Measurements from ENCODE around the gene TNS4. TPM values are rescaled to one million over a fixed set of nuclear protein-coding genes. Genes with fewer than 3 reads are reported as not detected.
A peak's percentile ranks its signal among the peaks of the same experiment; 100 is the strongest.

TNS4 gene
- total and polyA plus RNA-seq, 7 experiments from 2014 or later, result 1.2 to 10.3 (median 1.3) TPM; not detected in 4

DNA sequence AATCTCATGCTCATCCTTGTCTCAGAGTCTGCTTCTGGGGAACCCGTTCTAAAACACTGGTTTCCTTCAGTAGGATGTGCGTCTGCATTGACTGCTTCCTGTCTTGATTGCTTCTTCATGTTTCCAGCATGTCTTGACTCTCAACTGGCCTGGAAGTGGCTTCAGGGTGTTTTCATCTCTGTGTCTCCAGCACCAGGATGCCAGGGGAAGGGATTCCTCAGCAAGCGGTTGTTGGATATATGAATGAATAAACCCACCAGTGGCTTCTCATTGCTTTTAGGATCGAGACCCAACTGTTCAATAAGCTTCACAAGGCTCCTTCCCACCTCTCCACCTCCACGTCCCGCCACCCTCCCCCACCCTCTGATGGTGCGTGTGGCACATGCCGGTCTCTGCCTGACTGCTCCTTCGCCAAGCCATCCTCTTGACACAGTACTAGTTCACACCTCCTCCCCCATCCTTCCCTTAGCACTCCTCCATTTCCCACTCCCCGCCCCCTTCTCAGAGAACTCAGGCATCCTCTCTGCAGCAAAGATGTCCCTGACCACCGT lies 14.1 kb upstream of the TNS4 start:
- no peaks in the 10 kb centered on the region for H3K27me3 ChIP-seq (ENCODE audit: control insufficient read depth in 2 of 2, insufficient read depth in 2 of 2, low read length in 2 of 2)
- ChIA-PET POLR2A (interaction anchor here (0.7 to 2.1 kb wide), 3 partner anchors 11 to 25 kb away, joined by 3 to 10 read pairs (median 3); no protein-coding TSS in a partner anchor), CTCF (interaction anchor here (0.7 to 0.9 kb wide), 2 partner anchors 14 to 118 kb away, joined by 4 to 6 read pairs; partner anchors contain the start of gene TNS4)
- H3K4me3 ChIP-seq (ENCODE audit: low read length), result peak overlapping the region; percentile 53
- H3K4me1 Mint-ChIP-seq, result peaks cover 33 to 66% (median 63%) of the 10 kb centered on the region in 7 donors
- H3K4me1 ChIP-seq (ENCODE audit: control insufficient read depth in 2 of 2, insufficient read depth in 2 of 2, low read length in 2 of 2), result peaks cover 47 to 55% of the 10 kb centered on the region in 2 donors
- DNase-seq (peak in 6 of 9 donors; percentile 55 to 74 (median 70)), ATAC-seq (peak; percentile 60)
- H3K27ac ChIP-seq (ENCODE audit: low read depth, low read length), result no peak overlapping the region
- H3K27me3 Mint-ChIP-seq, result peaks cover 0 to 12% (median 0%) of the 10 kb centered on the region in 5 donors
- peak overlapping the region; percentile 12 to 97 (median 91) for H3K27ac Mint-ChIP-seq
- peak overlapping the region; percentile 60 to 89 (median 84) for H3K4me3 Mint-ChIP-seq
- H3K36me3 ChIP-seq (ENCODE audit: control insufficient read depth in 2 of 3, insufficient read depth in 3 of 3, low read length in 3 of 3), result no peaks in the 10 kb centered on the region
- no peaks in the 10 kb centered on the region for H3K9me3 ChIP-seq (ENCODE audit: control insufficient read depth in 2 of 3, low read length in 3 of 3)
- peaks cover 0 to 8% (median 0%) of the 10 kb centered on the region in 11 donors for H3K9me3 Mint-ChIP-seq
- intact Hi-C loops (cut with micrococcal nuclease), result loop anchor here (1.0 to 5.0 kb wide), 5 partner anchors 18 to 88 kb away; no protein-coding TSS in a partner anchor
- H3K36me3 Mint-ChIP-seq, result peaks cover 0 to 37% (median 0%) of the 10 kb centered on the region in 5 donors

DNA sequence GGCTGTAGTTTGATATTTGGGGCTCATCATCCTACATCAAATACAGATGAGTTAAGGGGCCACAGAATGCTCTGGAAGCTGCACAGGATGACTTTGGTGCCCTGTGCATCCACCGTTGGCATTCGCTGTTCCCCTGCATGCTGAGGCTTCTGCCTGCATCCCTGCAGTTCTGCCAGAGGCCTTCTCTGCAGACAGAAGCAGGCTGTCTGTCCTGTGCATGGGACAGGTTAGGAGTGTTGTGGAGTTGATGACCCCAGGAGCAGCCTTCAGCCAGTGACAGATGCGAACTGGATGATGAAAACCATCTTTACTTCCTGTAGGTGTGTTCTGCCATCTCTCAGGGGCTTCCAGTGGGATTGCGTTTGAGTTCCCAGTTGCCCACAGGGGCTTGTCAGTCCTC lies 13.6 kb upstream of the TNS4 start:
- H3K9me3 ChIP-seq (ENCODE audit: control insufficient read depth in 2 of 3, low read length in 3 of 3), result no peaks in the 10 kb centered on the region
- no peak overlapping the region for H3K27ac ChIP-seq (ENCODE audit: low read depth, low read length)
- peak overlapping the region; percentile 53 for H3K4me3 ChIP-seq (ENCODE audit: low read length)
- DNase-seq (no peak), ATAC-seq (no peak)
- H3K27me3 ChIP-seq (ENCODE audit: control insufficient read depth in 2 of 2, insufficient read depth in 2 of 2, low read length in 2 of 2), result no peaks in the 10 kb centered on the region
- ChIA-PET POLR2A (interaction anchor here (0.9 to 2.1 kb wide), 3 partner anchors 12 to 24 kb away, joined by 3 to 10 read pairs (median 5); no protein-coding TSS in a partner anchor), CTCF (interaction anchor here (0.9 kb wide), 1 partner anchor 118 kb away, joined by 4 read pairs; no protein-coding TSS in a partner anchor)
- H3K36me3 ChIP-seq (ENCODE audit: control insufficient read depth in 2 of 3, insufficient read depth in 3 of 3, low read length in 3 of 3), result no peaks in the 10 kb centered on the region
- Mint-ChIP-seq H3K36me3 (peaks cover 0 to 34% (median 0%) of the 10 kb centered on the region in 5 donors), H3K27ac (peak overlapping the region; percentile 12 to 97 (median 91)), H3K4me3 (peak overlapping the region; percentile 60 to 89 (median 84)), H3K9me3 (peaks cover 0 to 8% (median 0%) of the 10 kb centered on the region in 11 donors), H3K27me3 (peaks cover 0 to 12% (median 0%) of the 10 kb centered on the region in 5 donors), H3K4me1 (peaks cover 33 to 65% (median 61%) of the 10 kb centered on the region in 7 donors)
- H3K4me1 ChIP-seq (ENCODE audit: control insufficient read depth in 2 of 2, insufficient read depth in 2 of 2, low read length in 2 of 2), result peaks cover 47 to 55% of the 10 kb centered on the region in 2 donors
- intact Hi-C loops (cut with micrococcal nuclease), result loop anchor here in 1 of 2 donors (2.0 to 5.0 kb wide), 2 partner anchors 26 to 88 kb away; no protein-coding TSS in a partner anchor

DNA sequence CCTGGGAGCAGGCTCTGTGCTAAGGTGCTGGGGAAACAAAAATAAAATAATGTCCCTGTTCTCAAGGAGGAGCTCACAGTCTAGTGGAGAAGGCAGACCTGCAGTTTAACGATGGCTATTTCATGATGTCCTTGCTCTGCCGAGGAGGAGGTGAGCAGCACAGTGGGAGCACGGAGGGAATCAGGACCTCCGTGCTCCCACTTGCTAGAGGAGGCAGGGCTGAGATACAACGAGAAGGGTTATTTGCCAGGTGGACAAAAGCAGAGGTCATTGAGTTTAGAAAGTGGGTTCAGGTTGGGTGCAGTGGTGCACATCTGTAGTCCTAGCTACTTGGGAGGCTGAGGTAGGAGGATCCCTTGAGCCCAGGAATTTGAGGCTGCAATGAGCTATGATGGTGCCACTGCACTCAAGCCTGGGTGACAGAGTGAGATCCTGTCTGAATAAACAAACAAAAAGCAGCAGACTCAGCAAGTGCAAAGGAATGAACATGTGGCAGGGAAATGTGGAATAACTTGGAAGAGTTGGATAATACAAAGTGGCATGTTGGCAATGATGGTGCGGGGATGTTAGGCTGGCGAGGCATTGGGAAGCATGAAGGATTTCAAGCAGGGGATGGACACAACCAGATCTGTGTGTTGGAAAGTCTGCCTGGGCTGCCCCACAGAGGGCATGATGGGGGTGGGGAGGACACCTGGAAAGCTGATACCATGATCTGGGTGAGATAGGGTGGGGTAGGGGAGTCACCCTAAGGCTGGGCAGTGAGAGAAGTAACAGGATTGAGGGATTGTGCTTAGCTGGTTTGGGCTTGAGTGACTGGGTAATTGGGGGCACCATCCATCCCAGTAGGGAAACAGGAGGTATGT lies 12.8 kb upstream of the TNS4 start:
- H3K36me3 Mint-ChIP-seq, result peaks cover 0 to 29% (median 0%) of the 10 kb centered on the region in 5 donors

DNA sequence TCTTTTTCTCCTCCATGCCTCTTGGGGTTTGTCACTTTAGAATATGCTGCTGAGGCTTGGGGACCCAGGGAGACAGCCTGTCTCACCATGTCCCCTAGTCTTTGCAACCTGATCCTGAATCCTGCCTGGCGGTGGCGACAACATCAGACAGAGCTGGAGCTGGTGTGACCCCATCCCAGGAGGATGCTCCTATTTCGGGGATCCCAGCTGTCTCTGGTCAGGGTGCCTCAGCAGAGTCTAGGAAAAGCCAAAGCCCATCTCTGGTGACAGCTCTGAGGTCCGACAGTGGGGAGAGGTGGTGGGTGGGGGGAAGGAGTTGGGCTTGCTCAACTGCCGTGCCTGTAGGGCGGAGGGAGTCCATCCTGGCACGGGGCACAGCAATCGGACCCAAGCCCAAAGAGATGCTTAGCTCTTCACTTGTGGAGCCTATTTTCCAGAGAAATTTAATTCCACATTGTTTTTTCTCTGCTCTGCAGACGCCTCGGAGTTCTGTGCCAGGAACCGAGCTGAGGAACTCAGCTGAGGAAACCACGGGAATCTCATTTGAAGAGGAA lies 10.3 kb upstream of the TNS4 start:
- DNase-seq (no peak), ATAC-seq (no peak)
- ChIA-PET POLR2A (interaction anchor here (1.2 to 1.6 kb wide), 3 partner anchors 17 to 36 kb away, joined by 4 to 6 read pairs (median 5); no protein-coding TSS in a partner anchor), CTCF (interaction anchor here (0.8 to 0.9 kb wide), 2 partner anchors 16 to 39 kb away, joined by 3 read pairs; no protein-coding TSS in a partner anchor)
- H3K27ac ChIP-seq (ENCODE audit: low read depth, low read length), result no peak overlapping the region
- Mint-ChIP-seq H3K36me3 (peaks cover 0 to 14% (median 0%) of the 10 kb centered on the region in 5 donors), H3K27me3 (peaks cover 0 to 12% (median 0%) of the 10 kb centered on the region in 5 donors), H3K27ac (no peak overlapping the region), H3K4me3 (no peak overlapping the region), H3K4me1 (peaks cover 21 to 37% (median 33%) of the 10 kb centered on the region in 7 donors), H3K9me3 (peaks cover 0 to 3% (median 0%) of the 10 kb centered on the region in 11 donors)
- H3K4me3 ChIP-seq (ENCODE audit: low read length), result no peak overlapping the region
- H3K9me3 ChIP-seq (ENCODE audit: control insufficient read depth in 2 of 3, low read length in 3 of 3), result no peaks in the 10 kb centered on the region
- intact Hi-C loops (cut with micrococcal nuclease), result no loop called here
- H3K36me3 ChIP-seq (ENCODE audit: control insufficient read depth in 2 of 3, insufficient read depth in 3 of 3, low read length in 3 of 3), result no peaks in the 10 kb centered on the region
- H3K4me1 ChIP-seq (ENCODE audit: control insufficient read depth in 2 of 2, insufficient read depth in 2 of 2, low read length in 2 of 2), result peaks cover 23 to 24% of the 10 kb centered on the region in 2 donors
- H3K27me3 ChIP-seq (ENCODE audit: control insufficient read depth in 2 of 2, insufficient read depth in 2 of 2, low read length in 2 of 2), result no peaks in the 10 kb centered on the region

More for the DNA sequence above, 12.8 kb upstream of the TNS4 start:
- no peaks in the 10 kb centered on the region for H3K9me3 ChIP-seq (ENCODE audit: control insufficient read depth in 2 of 3, low read length in 3 of 3)
- H3K27ac ChIP-seq (ENCODE audit: low read depth, low read length), result no peak overlapping the region
- H3K4me1 ChIP-seq (ENCODE audit: control insufficient read depth in 2 of 2, insufficient read depth in 2 of 2, low read length in 2 of 2), result peaks cover 46 to 48% of the 10 kb centered on the region in 2 donors
- ChIA-PET CTCF (interaction anchor here (0.9 to 1.5 kb wide), 3 partner anchors 18 to 117 kb away, joined by 4 read pairs; no protein-coding TSS in a partner anchor), POLR2A (interaction anchor here (0.5 to 2.1 kb wide), 7 partner anchors 16 to 118 kb away, joined by 3 to 10 read pairs (median 4); no protein-coding TSS in a partner anchor)
- peak overlapping the region in 9 of 10 donors; percentile 15 to 85 (median 57) for H3K4me3 Mint-ChIP-seq
- no peaks in the 10 kb centered on the region for H3K36me3 ChIP-seq (ENCODE audit: control insufficient read depth in 2 of 3, insufficient read depth in 3 of 3, low read length in 3 of 3)
- intact Hi-C loops (cut with micrococcal nuclease), result loop anchor here in 1 of 2 donors (2.0 kb wide), 1 partner anchor 25 kb away; no protein-coding TSS in a partner anchor
- DNase-seq (no peak), ATAC-seq (no peak)
- H3K9me3 Mint-ChIP-seq, result peaks cover 0 to 8% (median 0%) of the 10 kb centered on the region in 11 donors
- H3K27me3 ChIP-seq (ENCODE audit: control insufficient read depth in 2 of 2, insufficient read depth in 2 of 2, low read length in 2 of 2), result no peaks in the 10 kb centered on the region
- peak overlapping the region in 7 of 9 donors; percentile 79 to 97 (median 88) for H3K27ac Mint-ChIP-seq
- H3K4me3 ChIP-seq (ENCODE audit: low read length), result no peak overlapping the region
- peaks cover 0 to 12% (median 0%) of the 10 kb centered on the region in 5 donors for H3K27me3 Mint-ChIP-seq
- H3K4me1 Mint-ChIP-seq, result peaks cover 34 to 60% (median 56%) of the 10 kb centered on the region in 7 donors

DNA sequence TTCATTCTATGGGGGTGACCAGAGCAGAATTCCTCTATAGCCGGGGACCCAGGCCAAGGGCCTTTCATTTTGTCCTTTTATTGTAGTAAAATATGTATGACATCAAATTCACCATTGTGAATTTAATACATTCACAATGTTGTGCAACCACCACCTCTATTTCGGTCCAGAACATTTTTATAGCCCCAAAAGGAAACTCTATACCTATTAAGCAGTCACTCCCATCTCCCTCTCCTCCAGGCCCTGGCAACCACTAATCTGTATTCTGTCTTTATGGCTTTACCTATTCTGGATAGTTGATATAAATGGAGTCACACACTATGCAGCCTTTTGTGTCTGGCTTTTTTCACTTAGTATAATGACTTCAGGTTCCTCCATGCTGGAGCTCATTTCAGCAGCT lies 9.7 kb upstream of the TNS4 start:
- no peak for DNase-seq
- peaks cover 18% of the 10 kb centered on the region in 2 donors for H3K4me1 ChIP-seq (ENCODE audit: control insufficient read depth in 2 of 2, insufficient read depth in 2 of 2, low read length in 2 of 2)
- no peak for ATAC-seq
- no peaks in the 10 kb centered on the region for H3K27me3 ChIP-seq (ENCODE audit: control insufficient read depth in 2 of 2, insufficient read depth in 2 of 2, low read length in 2 of 2)
- intact Hi-C loops (cut with micrococcal nuclease), result no loop called here
- Mint-ChIP-seq H3K36me3 (peaks cover 0 to 14% (median 0%) of the 10 kb centered on the region in 5 donors), H3K4me3 (no peak overlapping the region), H3K4me1 (peaks cover 19 to 32% (median 30%) of the 10 kb centered on the region in 7 donors), H3K27me3 (peaks cover 0 to 12% (median 0%) of the 10 kb centered on the region in 5 donors), H3K27ac (peak overlapping the region in 1 of 9 donors; percentile 8), H3K9me3 (peaks cover 0 to 3% (median 0%) of the 10 kb centered on the region in 11 donors)
- no peaks in the 10 kb centered on the region for H3K9me3 ChIP-seq (ENCODE audit: control insufficient read depth in 2 of 3, low read length in 3 of 3)
- H3K4me3 ChIP-seq (ENCODE audit: low read length), result no peak overlapping the region
- no peak overlapping the region for H3K27ac ChIP-seq (ENCODE audit: low read depth, low read length)
- H3K36me3 ChIP-seq (ENCODE audit: control insufficient read depth in 2 of 3, insufficient read depth in 3 of 3, low read length in 3 of 3), result no peaks in the 10 kb centered on the region
- ChIA-PET POLR2A (interaction anchor here (0.6 to 1.6 kb wide), 4 partner anchors 16 to 326 kb away, joined by 4 to 6 read pairs (median 4); no protein-coding TSS in a partner anchor), CTCF (interaction anchor here (0.8 kb wide), 1 partner anchor 40 kb away, joined by 3 read pairs; no protein-coding TSS in a partner anchor)
